H9 (cell line): Measurements from ENCODE around the gene PRSS50. TPM values are rescaled to one million over a fixed set of nuclear protein-coding genes. Genes with fewer than 3 reads are reported as not detected.

Source experiments
- DNase-seq: peaks from one replicate; pipeline ENCODE4 v3.0.0-alpha.2; 2017
- H2AFZ ChIP-seq: one replicate; pipeline ENCODE4 v1.6.1; 2013; ENCODE audit warnings: mild to moderate bottlenecking, low read length, control low read depth, moderate library complexity
- H2AK5ac ChIP-seq: 2 replicates; pipeline ENCODE4 v1.6.1; 2013; ENCODE audit warnings: low read length, control low read depth, mixed read lengths; ENCODE audit not compliant: insufficient read length
- H2BK120ac ChIP-seq: one replicate; pipeline ENCODE4 v1.6.1; 2013; ENCODE audit warnings: low read depth, mild to moderate bottlenecking, low read length, control low read depth, inconsistent platforms; ENCODE audit not compliant: poor library complexity, severe bottlenecking
- H2BK12ac ChIP-seq: 2 replicates; pipeline ENCODE4 v1.6.1; 2013; ENCODE audit warnings: low read length, control low read depth, mixed read lengths, low read depth; ENCODE audit not compliant: insufficient read length
- H2BK15ac ChIP-seq: 2 replicates; pipeline ENCODE4 v1.6.1; 2013; ENCODE audit warnings: low read depth, low read length, control low read depth
- H2BK20ac ChIP-seq: one replicate; pipeline ENCODE4 v1.6.1; 2013; ENCODE audit warnings: low read depth, mild to moderate bottlenecking, low read length, control low read depth, inconsistent platforms; ENCODE audit not compliant: poor library complexity, severe bottlenecking
- H2BK5ac ChIP-seq: 2 replicates; pipeline ENCODE4 v1.6.1; 2013; ENCODE audit warnings: low read length, control low read depth, mixed read lengths; ENCODE audit not compliant: insufficient read length
- H3K14ac ChIP-seq: 2 replicates; pipeline ENCODE4 v1.6.1; 2013; ENCODE audit warnings: low read length, control low read depth; ENCODE audit not compliant: insufficient read depth
- H3K18ac ChIP-seq: 2 replicates; pipeline ENCODE4 v1.6.1; 2013; ENCODE audit warnings: low read depth, mild to moderate bottlenecking, mixed read lengths, low read length, control low read depth; ENCODE audit not compliant: insufficient read length
- H3K23ac ChIP-seq: 2 replicates; pipeline ENCODE4 v1.6.1; 2013; ENCODE audit warnings: low read length, control low read depth, mixed read lengths, low read depth; ENCODE audit not compliant: insufficient read length
- H3K23me2 ChIP-seq: 2 replicates; pipeline ENCODE4 v1.6.1; 2013; ENCODE audit warnings: low read depth, mild to moderate bottlenecking, mixed read lengths, low read length, control low read depth; ENCODE audit not compliant: insufficient read length, poor library complexity, severe bottlenecking
- H3K27ac ChIP-seq: 2 replicates; pipeline ENCODE4 v1.5.1; 2013; ENCODE audit warnings: low read length, control low read depth, mixed read lengths, low read depth; ENCODE audit not compliant: insufficient read length
- H3K27me3 ChIP-seq: 2 replicates; pipeline ENCODE4 v1.6.1; 2013; ENCODE audit warnings: low read length, control low read depth, inconsistent platforms; ENCODE audit not compliant: insufficient read depth
- H3K4ac ChIP-seq: 2 replicates; pipeline ENCODE4 v1.6.1; 2013; ENCODE audit warnings: low read depth, mild to moderate bottlenecking, control low read depth, inconsistent platforms, low read length, moderate library complexity
- H3K4me1 ChIP-seq: 2 replicates; pipeline ENCODE4 v1.6.1; 2013; ENCODE audit warnings: low read length, control low read depth, inconsistent platforms; ENCODE audit not compliant: insufficient read depth
- H3K4me2 ChIP-seq: 2 replicates; pipeline ENCODE4 v1.6.1; 2013; ENCODE audit warnings: low read length, control low read depth, mixed read lengths; ENCODE audit not compliant: insufficient read length, insufficient read depth
- H3K56ac ChIP-seq: 2 replicates; pipeline ENCODE4 v1.6.1; 2013; ENCODE audit warnings: low read depth, mild to moderate bottlenecking, mixed read lengths, low read length, control low read depth; ENCODE audit not compliant: insufficient read length
- H3K79me1 ChIP-seq: 2 replicates; pipeline ENCODE4 v1.6.1; 2013; ENCODE audit warnings: low read depth, mild to moderate bottlenecking, moderate library complexity, low read length, control low read depth, inconsistent platforms; ENCODE audit not compliant: insufficient read depth, poor library complexity, severe bottlenecking
- H3K79me2 ChIP-seq: 2 replicates; pipeline ENCODE4 v1.6.1; 2013; ENCODE audit warnings: low read length, control low read depth, inconsistent platforms; ENCODE audit not compliant: insufficient read depth
- H3K9ac ChIP-seq: 2 replicates; pipeline ENCODE4 v1.6.1; 2013; ENCODE audit warnings: low read length, control low read depth, mixed read lengths; ENCODE audit not compliant: insufficient read length; ENCODE audit errors: extremely low read depth
- H3K9me3 ChIP-seq: one replicate; pipeline ENCODE4 v1.6.1; 2013; ENCODE audit warnings: low read depth, low read length, inconsistent platforms; ENCODE audit not compliant: control insufficient read depth
- H3T11ph ChIP-seq: one replicate; pipeline ENCODE4 v1.6.1; 2013; ENCODE audit warnings: mild to moderate bottlenecking, low read length, control low read depth, inconsistent platforms
- H4K20me1 ChIP-seq: one replicate; pipeline ENCODE4 v1.6.1; 2013; ENCODE audit not compliant: control insufficient read depth, insufficient read length, insufficient read depth
- H4K5ac ChIP-seq: 2 replicates; pipeline ENCODE4 v1.6.1; 2013; ENCODE audit warnings: low read depth, mild to moderate bottlenecking, mixed read lengths, low read length, control low read depth; ENCODE audit not compliant: insufficient read length
- H4K8ac ChIP-seq: replicated peaks from 2 replicates; pipeline ENCODE4 v1.6.1; 2013; ENCODE audit warnings: low read length, control low read depth, mixed read lengths, low read depth; ENCODE audit not compliant: insufficient read length
- H4K91ac ChIP-seq: 2 replicates; pipeline ENCODE4 v1.6.1; 2013; ENCODE audit warnings: low read depth, mild to moderate bottlenecking, moderate library complexity, mixed read lengths, low read length, control low read depth; ENCODE audit not compliant: insufficient read length
- H3K27ac Mint-ChIP-seq, 3 experiments: 2 replicates in 2 of 3; 3 replicates in 1 of 3; pipeline ENCODE4 v1.8.0; 2020 to 2021; ENCODE audit warnings: mixed read lengths in 3 of 3, mild to moderate bottlenecking in 1 of 3, moderate library complexity in 1 of 3
- H3K27me3 Mint-ChIP-seq: 2 replicates; pipeline ENCODE4 v1.8.0; 2021; ENCODE audit warnings: low read depth, mild to moderate bottlenecking, moderate library complexity, mixed read lengths
- H3K36me3 Mint-ChIP-seq, 3 experiments: 2 replicates in 2 of 3; 3 replicates in 1 of 3; pipeline ENCODE4 v1.8.0; 2020 to 2021; ENCODE audit warnings: low read depth in 3 of 3, mixed read lengths in 3 of 3; ENCODE audit not compliant: insufficient read depth in 1 of 3
- H3K4me1 Mint-ChIP-seq, 2 experiments: 2 replicates each; pipeline ENCODE4 v1.8.0; 2020; ENCODE audit warnings: mixed read lengths in 2 of 2
- H3K4me3 Mint-ChIP-seq, 2 experiments: 2 replicates in 1 of 2; 3 replicates in 1 of 2; pipeline ENCODE4 v1.8.0; 2020 to 2021; ENCODE audit warnings: mild to moderate bottlenecking in 2 of 2, mixed read lengths in 2 of 2, moderate library complexity in 1 of 2
- H3K9me3 Mint-ChIP-seq, 2 experiments: 2 replicates in 1 of 2; 3 replicates in 1 of 2; pipeline ENCODE4 v1.8.0; 2020; ENCODE audit warnings: mild to moderate bottlenecking in 2 of 2, mixed read lengths in 2 of 2, moderate library complexity in 1 of 2
- WGBS: extraction: QIAGEN DNeasy Blood & Tissue Kit; methylation state at CpG from one replicate; pipeline ENCODE4 v1.1.7; 2013; ENCODE audit warnings: missing lambda C conversion rate, low lambda C conversion rate, mixed read lengths; ENCODE audit not compliant: insufficient read length; ENCODE audit errors: extremely low coverage; 5-methylcytosine and 5-hydroxymethylcytosine counted together
- total RNA-seq: library from RNA; stranded (reverse); gene quantifications from 2 replicates; pipeline ENCODE4 v1.2.1, GENCODE V29; 2021
- TF ChIP-seq, protein P1 (sequence below): fragments of 200-600 bp; sonication (generic); conservative IDR thresholded peaks from 3 replicates; pipeline ENCODE4 v1.8.0; 2021; ENCODE audit warnings: antibody characterized with exemption, mild to moderate bottlenecking

Gene PRSS50
- total RNA-seq, 1 experiment from 2014 or later, result 0.24 TPM

GRCh38 chr3:46705751-46706552 is 11.7 kb downstream of the PRSS50 start:
- peak overlapping the region in 1 of 2 experiments; percentile 55; a peak in 1 of 5 replicates for H3K4me3 Mint-ChIP-seq
- H3K9me3 Mint-ChIP-seq, result no peaks in the 10 kb centered on the region
- H3K27ac Mint-ChIP-seq, result peak overlapping the region in 1 of 3 experiments; percentile 51; a peak in 1 of 7 replicates
- Histone ChIP-seq H2BK12ac (no peak overlapping the region), H3K9me3 (no peaks in the 10 kb centered on the region), H3K79me2 (no peaks in the 10 kb centered on the region), H3K27me3 (peaks cover 6% of the 10 kb centered on the region; the same call in 1 of the 2 replicates), H2BK5ac (no peak overlapping the region), H3K23me2 (peaks cover 5% of the 10 kb centered on the region), H3K18ac (no peak overlapping the region), H3K9ac (no peak overlapping the region), H4K20me1 (no peaks in the 10 kb centered on the region), H3K27ac (no peak overlapping the region), H2BK120ac (no peak overlapping the region), H3K4ac (no peak overlapping the region), H4K8ac (no peak overlapping the region), H3K56ac (no peak overlapping the region), H3K4me2 (no peak overlapping the region), H2AFZ (no peak overlapping the region), H2AK5ac (no peak overlapping the region), H3K23ac (no peak overlapping the region), H2BK15ac (no peak overlapping the region), H3K4me1 (no peaks in the 10 kb centered on the region), H2BK20ac (no peak overlapping the region), H4K91ac (no peak overlapping the region), H4K5ac (no peak overlapping the region), H3T11ph (no peak overlapping the region), H3K79me1 (no peaks in the 10 kb centered on the region), H3K14ac (no peak overlapping the region)
- peaks cover 27% of the 10 kb centered on the region for H3K27me3 Mint-ChIP-seq
- peaks cover 18 to 20% of the 10 kb centered on the region in 2 experiments for H3K4me1 Mint-ChIP-seq
- H3K36me3 Mint-ChIP-seq, result no peaks in the 10 kb centered on the region
- DNase-seq, result no peak
- WGBS, result no CpG with 5 or more reads among the region's 19 CpGs
- TF ChIP-seq, protein P1, sequence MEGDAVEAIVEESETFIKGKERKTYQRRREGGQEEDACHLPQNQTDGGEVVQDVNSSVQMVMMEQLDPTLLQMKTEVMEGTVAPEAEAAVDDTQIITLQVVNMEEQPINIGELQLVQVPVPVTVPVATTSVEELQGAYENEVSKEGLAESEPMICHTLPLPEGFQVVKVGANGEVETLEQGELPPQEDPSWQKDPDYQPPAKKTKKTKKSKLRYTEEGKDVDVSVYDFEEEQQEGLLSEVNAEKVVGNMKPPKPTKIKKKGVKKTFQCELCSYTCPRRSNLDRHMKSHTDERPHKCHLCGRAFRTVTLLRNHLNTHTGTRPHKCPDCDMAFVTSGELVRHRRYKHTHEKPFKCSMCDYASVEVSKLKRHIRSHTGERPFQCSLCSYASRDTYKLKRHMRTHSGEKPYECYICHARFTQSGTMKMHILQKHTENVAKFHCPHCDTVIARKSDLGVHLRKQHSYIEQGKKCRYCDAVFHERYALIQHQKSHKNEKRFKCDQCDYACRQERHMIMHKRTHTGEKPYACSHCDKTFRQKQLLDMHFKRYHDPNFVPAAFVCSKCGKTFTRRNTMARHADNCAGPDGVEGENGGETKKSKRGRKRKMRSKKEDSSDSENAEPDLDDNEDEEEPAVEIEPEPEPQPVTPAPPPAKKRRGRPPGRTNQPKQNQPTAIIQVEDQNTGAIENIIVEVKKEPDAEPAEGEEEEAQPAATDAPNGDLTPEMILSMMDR, result no peak
